GM21515 (cell line): Measurements from ENCODE around the gene RHOBTB3.

ENCODE experiments used
- ATAC-seq: cut with Tn5 transposase; IDR thresholded peaks from one replicate; pipeline ENCODE4 v1.9.1; 2021; ENCODE audit not compliant: unreplicated experiment

The RHOBTB3 gene

GRCh38 chr5:95762652-95763041 is 31.5 kb downstream of the RHOBTB3 start:
- ATAC-seq = no peak

- ATAC-seq = no peak
These were observed 32.8 kb downstream of the RHOBTB3 start for GRCh38 chr5:95763941-95764340.

GRCh38 chr5:95768731-95769130 is 37.6 kb downstream of the RHOBTB3 start:
- no peak for ATAC-seq

- no peak for ATAC-seq
These were observed 39.9 kb downstream of the RHOBTB3 start for GRCh38 chr5:95770830-95771708.

GRCh38 chr5:95771892-95772291 is 40.8 kb downstream of the RHOBTB3 start:
- ATAC-seq = no peak

- no peak for ATAC-seq
These were observed 42.4 kb downstream of the RHOBTB3 start for GRCh38 chr5:95773335-95774059.

- ATAC-seq = no peak
These were observed 46.3 kb downstream of the RHOBTB3 start for GRCh38 chr5:95777441-95777840.

GRCh38 chr5:95778713-95779436 is 47.7 kb downstream of the RHOBTB3 start:
- no peak for ATAC-seq

GRCh38 chr5:95779611-95780010 is 48.5 kb downstream of the RHOBTB3 start:
- ATAC-seq = no peak

GRCh38 chr5:95780597-95780996 is 49.5 kb downstream of the RHOBTB3 start:
- ATAC-seq = no peak

GRCh38 chr5:95781101-95781583 is 50.0 kb downstream of the RHOBTB3 start:
- ATAC-seq = peak; percentile 95

GRCh38 chr5:95782181-95782580 is 51.0 kb downstream of the RHOBTB3 start:
- no peak for ATAC-seq

GRCh38 chr5:95783661-95784060 is 52.5 kb downstream of the RHOBTB3 start:
- ATAC-seq = no peak

GRCh38 chr5:95784514-95785302 is 53.6 kb downstream of the RHOBTB3 start:
- no peak for ATAC-seq

- no peak for ATAC-seq
These were observed 55.8 kb downstream of the RHOBTB3 start for GRCh38 chr5:95786821-95787418.

- no peak for ATAC-seq
These were observed 57.4 kb downstream of the RHOBTB3 start for GRCh38 chr5:95788493-95788892.

GRCh38 chr5:95791751-95792150 is 60.6 kb downstream of the RHOBTB3 start:
- no peak for ATAC-seq

- no peak for ATAC-seq
These were observed 63.0 kb downstream of the RHOBTB3 start for GRCh38 chr5:95794070-95794516.

- no peak for ATAC-seq
These were observed 66.2 kb downstream of the RHOBTB3 start for GRCh38 chr5:95797301-95797700.

- no peak for ATAC-seq
These were observed 66.9 kb downstream of the RHOBTB3 start for GRCh38 chr5:95798048-95798447.
